ENCODE data around the gene LMAN2L.

LMAN2L gene

DNA sequence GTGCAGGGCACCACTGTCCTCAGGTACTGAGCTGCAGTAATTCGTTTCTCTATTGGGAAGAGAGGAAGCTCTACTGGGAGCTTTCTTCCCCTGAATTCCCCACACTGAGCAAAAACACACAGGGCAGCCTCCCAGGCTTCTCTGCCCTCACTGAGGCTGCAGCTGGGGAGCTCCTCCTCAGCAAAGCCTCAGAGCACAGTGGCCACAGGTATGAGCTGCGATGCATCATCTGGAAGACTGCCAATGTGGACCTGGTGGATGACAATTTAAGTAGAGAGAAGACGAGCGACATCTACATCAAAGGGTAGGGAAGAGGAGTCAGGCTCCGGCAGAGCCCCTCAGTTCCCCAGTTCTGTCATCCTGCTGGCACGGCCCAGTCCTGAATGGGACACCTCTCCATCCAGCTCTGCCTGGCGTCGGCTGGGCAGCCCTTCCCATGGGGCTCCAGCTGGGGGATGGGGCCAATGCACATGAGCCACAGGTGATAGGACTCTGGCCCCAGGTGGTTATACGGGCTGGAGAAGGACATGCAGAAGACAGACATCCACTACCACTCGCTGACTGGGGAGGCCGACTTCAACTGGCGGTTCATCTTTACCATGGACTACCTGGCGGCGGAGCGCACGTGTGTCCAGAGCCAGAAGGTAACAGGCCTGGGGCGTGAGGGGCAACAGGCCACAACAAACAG, 37.6 kb downstream of the LMAN2L start:
- FAIRE-seq: no peak

DNA sequence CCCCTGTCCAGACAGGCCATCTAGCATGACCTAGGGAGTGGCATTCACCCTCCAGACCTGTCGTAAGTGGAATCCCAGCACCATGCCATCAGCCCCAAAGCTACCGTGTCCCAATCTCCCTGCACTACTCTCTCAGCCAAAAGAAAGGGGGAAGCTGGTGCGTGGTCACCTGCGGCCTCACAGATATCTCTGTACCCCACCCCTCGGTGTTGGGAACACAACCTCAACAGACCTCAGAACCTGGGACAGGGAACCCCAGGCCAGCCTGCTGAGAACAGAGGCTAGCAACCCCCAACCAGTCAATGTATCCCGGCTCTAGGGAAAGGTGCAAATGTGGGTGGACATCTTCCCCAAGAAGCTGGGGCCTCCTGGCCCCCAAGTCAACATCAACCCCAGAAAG, 38.2 kb downstream of the LMAN2L start:
- no peak for FAIRE-seq

DNA sequence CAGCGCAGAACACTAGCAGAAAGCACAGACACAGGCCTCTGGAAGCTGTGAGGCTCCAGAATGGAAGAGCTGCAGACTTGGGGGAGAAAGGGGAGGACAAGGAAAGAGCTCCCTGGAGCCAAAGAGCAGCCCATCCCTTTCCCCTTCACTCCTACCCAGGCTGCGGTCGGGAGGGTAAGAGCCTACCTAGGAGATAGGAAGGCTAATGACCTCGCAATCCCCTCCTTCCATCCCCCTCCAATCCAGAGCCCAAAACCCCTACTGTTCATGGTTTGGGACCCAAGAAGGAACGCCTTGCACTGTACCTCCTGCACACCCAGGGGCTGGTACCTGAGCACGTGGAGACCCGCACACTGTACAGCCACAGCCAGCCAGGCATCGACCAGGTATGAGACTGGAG, 39.8 kb downstream of the LMAN2L start:
- no peak for FAIRE-seq

DNA sequence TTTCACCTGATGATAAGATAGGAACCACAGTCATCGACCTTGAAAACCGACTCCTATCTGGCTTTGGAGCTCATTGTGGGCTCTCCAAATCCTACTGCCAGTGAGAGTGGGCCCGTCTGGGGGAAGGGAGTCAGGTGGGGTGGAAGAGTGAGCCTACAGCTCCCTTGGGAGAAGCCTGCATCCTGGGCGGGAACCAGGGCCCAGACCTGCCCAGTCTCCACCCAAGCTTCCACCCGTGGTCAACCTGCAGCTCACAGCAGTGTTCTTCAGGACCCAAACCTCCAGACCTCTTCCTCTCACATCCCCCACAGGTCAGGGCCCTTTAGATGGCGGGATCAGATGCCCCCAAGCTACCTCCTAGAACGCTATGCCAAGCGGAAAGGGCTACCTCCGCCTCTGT, 40.2 kb downstream of the LMAN2L start:
- FAIRE-seq: no peak

DNA sequence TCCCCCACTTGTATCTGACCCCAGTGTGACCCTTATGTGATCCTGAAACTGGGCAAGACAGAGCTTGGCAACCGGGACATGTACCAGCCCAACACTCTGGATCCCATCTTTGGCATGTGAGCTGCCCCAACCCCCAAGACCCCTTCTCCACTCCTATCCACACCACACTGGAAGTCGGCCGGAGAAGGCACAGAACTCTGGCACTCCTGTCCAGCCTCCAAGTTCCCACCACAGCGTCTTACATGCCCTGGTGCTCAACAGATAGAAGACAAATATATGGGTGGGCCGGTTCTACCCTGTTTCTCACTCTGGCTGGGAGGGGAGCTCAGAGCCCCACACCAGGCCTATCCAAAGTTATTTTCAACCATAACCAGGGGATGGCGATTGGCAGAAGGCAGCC, 40.8 kb downstream of the LMAN2L start:
- no peak for FAIRE-seq

DNA sequence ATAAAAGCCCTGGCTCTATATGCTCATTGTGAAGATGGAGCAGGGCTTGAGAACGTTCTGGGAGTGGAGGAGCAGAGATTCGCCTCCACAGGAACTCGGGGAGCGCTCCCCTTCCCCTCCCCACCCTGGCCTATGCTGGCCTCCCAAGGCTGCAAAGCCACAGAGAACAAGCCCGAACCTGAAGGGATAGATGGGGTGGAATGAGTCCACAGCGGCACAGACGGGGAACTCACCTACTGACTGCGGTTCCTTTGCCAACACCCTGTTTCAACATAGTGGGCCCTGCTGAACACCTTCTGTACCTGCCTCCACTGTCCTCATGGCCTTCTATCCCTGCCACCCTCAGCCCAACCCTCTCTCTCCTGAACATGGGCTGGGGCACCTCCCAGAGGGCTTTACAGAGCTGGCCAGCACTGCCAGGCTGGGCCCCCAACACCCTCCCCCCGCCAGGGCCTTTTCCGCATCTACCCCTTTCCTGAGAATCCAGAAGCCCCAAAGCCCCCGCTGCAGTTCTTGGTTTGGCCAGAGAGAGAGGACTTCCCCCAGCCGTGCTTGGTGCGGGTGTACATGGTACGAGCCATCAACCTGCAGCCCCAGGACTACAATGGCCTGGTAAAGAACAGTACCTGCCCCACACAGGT, 41.5 kb downstream of the LMAN2L start:
- no peak for FAIRE-seq

DNA sequence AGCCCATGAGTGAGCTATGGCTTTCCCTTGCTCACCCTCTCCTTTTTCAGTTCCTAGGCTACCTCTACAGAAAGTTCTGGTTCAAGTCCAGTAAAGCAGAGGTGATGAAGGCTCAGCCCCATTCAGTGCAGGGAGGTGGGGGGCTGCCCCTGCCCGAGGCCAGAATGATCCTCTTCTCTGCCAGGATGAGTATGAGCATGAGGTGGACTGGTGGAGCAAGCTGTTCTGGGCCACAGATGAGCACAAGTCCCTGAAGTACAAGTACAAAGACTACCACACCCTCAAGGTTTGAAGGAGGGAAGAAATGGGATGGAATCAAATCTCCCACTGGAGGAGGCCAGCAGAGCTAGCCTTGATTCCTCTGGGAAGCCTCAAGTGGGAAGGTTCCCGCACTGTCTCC, 42.4 kb downstream of the LMAN2L start:
- no peak for FAIRE-seq

DNA sequence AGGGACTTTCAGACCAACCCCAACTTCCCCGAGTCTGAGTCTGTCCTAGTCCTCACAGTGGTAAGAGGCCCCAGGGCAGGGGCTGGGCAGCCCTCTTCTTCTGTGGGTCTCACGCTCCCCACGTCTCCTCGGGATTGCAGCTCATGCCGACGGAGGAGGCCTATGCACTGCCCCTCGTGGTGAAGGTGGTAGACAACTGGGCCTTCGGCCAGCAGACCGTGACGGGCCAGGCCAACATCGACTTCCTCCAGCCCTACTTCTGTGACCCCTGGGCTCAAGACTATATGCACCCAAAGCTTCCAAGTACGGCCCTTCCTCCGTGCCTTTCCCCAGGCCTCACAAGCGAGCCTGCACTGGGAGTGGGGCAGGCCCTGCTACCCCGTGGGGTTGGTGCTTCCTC, 44.3 kb downstream of the LMAN2L start:
- FAIRE-seq: no peak

DNA sequence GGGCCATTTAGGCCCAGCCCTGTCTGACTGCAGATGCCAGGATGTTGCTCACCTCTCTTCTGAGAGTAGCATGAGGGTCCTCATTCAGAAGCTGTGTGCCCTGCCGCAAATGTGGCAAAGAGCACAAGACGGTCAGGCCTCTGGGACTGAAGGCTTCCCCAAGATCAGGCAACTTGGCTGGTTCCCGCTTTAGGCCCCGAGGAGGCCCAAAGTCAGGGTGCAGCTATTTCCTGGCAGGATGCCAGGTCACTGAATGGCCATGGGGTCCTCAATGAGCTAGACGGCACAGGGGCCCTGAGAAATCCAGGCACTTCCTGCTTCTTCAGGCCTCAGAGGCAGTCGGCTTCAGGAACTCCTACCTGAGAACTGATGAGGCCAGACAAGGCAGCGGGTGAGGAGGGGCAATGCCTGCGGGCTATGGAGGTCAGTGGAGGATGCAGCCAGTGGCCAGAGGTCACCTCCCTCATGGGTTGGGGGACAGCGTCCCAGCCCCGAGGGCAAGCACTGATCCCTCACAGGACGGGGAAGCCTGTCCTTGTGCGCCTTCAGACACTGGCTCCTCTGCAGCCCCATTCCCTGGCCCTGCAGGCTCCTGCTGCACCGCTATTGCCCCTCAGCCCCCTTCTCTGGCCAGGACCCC, 44.9 kb downstream of the LMAN2L start:
- FAIRE-seq: no peak

DNA sequence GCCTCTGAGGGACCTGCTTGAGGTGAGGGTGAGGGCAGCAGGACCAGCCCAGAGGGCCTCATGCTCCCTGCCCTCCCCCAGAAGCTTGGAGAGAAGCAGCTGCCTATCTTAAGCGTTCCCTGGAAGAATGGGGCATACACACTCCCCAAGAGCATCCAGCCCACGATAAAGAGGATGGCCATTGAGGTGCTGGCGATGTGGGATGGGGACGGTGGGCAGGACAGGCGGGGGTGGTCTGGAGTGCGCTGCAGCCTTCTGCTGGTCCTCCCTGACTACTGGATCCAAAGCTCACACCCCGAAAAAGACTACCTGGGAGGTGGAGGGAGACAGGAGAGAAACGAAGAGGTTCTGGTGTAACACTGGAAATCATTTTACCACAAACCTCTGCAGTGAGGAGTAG, 45.6 kb downstream of the LMAN2L start:
- no peak for FAIRE-seq

DNA sequence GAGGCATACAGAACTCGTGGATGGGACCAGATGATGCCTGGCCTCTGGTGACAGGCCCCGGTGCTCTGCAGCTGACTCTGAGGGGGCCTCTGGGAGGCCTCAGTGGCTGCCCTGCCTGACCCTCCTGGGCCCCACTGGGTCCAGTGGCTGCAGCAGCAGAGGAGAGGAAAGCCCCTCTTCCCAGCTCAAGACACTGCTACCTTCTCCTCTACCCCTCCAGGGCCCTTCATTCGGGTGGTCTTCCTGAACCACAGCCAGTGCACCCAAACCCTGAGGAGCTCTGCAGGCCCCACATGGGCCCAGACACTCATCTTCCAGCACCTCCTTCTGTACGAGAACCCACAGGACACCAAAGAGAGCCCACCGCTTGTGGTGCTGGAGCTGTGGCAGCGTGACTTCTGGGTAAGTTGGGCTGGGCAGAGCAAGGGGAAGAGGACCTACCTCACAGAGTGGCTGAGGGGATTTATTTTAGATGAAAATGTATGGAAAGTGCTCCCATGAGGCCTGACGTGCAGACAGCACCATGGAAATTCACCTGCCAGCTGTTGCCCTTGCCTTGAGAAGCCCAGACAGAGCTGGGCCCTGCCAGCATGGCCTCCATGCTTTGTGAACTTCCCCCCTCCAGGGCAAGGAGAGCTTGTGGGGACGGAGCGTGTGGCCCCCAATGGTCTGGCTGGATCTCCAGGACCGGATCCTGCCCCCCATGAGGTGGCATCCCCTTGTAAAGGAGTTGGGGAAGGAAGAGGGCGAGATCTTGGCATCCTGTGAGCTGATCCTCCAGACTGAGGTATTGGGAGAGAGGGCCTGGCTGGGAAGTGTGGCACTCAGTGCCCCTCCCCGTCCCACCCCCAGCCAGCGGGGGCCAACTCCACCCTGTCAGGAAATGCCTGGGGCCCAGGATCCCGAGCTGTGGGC, 46.3 kb downstream of the LMAN2L start:
- FAIRE-seq: no peak

DNA sequence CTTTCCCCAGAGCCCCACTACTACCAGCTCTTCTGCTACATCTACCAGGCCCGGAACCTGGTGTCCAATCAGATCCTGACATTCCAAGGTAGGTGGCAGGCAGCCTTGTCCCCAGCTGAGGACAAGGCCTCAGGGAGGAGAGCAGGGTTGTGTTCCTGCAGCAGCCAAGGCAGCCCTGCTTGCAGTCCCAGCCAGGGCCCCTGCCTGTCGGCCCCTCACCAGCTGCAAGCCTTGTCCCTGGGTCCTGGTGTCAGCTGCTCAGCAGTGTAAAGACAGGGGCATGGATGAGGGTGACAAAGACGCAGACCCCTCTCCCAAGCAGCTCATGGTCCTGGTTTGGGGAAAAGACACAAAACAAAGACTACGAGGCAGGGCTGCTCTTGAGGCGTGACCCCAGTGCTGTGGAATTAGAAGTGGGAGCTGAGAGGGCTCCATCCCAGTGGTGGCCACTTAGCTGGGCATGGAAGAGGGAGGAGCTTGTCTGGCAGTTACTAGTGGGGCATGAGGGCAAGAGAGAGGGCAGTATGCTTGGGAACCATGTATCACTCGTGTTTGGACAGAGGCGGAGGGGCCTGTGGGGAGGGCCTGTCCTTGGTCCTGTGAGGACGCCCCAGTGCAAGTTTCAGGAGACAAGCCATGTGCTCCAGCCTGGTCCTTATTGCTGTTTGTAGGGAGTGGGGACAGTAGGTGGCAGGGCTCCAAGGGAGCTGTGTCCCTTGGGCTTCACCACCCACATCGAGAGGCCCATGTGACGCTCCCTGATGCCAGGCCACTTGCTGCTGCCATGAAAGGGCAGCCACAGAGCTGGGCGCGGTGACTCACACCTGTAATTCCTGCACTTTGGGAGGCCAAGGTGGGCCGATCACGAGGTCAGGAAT, 47.5 kb downstream of the LMAN2L start:
- no peak for FAIRE-seq

DNA sequence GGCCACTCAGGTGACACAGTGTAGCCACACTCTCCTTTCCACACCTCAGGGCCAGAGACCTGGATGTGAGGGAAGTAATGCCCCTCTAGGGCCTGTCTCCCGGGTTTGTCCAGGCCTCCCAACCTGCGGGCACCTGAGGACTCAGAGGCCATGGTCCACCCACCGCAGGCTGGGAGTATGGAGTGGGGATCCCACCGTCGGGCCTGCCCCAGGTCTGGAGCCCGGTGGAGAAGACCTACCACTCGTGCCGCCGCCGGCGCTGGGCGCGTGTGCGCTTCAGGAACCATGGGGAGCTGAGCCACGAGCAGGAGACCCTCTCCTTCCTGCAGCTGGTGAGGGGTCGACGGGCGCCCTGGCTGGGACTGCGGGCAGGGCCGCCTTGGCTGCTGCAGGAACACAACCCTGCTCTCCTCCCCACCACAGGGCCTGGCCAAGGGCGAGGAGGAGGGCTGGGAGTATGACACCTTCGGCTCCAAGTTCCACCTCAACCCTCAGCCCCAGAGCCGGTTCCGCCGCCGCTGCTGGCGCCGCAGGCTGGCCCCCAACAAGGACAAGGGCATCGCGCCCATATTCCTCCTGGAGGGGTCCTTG, 48.7 kb downstream of the LMAN2L start:
- FAIRE-seq: no peak

DNA sequence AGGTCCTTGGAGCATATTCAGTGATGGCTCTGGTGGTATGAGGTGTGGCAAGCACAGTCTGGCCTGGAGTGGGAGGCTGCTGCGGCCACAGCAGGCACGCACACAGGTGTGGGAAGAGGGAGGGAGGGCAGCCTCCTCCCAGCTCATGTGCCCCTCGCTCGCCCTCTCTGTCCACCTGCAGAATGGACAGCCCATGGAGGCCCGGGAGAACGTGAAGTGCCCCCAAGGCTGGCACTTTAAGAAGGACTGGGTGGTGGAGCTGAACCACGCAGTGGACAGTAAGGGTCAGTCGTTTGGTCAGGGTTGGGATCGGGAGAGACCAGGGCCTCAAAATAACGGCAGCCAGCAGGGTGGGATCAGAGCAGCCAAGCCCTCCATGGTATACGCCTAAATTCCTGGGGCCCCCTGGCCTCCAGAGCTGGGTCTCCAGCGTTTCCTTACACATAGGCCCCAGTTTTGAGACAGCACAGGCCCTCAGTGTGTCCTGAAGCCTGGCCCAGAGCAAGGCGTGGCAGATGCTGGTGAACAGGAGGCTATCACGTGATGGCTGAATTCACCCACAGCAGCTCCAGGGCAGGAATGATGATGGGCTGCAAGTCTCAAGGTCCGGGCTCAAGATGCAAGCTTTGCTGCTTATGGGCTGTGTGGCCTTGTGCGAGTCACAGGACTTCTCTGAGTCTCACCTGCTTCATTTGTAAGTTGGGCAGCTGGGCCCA, 49.4 kb downstream of the LMAN2L start:
- FAIRE-seq: no peak

DNA sequence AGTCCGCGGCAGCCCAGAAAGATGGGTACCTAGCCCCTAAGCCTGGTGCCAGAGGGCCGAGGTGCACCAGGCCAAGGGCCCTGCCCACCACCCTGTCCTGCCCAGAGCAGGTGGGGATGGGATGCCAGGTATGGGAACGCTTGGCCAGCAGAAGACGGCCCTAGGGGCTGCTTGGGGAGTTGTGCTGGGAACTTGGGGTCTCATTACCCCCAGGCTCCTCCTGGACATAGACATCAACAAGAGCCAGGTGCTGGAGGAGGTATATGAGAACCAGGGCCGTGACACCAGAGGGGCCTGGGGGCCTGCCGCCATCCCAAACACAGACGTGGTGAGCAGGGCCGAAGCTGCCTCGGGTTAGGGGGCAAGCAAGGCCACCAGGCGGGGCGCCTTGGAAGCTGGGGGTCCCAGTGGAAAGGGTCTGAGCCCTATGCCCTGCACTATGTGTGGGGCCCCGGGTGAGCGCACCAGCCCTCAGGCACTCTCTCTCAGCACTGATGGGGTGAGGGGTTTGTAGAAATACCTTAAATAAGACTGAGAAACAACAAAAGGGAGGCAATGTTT, 50.4 kb downstream of the LMAN2L start:
- FAIRE-seq: no peak

DNA sequence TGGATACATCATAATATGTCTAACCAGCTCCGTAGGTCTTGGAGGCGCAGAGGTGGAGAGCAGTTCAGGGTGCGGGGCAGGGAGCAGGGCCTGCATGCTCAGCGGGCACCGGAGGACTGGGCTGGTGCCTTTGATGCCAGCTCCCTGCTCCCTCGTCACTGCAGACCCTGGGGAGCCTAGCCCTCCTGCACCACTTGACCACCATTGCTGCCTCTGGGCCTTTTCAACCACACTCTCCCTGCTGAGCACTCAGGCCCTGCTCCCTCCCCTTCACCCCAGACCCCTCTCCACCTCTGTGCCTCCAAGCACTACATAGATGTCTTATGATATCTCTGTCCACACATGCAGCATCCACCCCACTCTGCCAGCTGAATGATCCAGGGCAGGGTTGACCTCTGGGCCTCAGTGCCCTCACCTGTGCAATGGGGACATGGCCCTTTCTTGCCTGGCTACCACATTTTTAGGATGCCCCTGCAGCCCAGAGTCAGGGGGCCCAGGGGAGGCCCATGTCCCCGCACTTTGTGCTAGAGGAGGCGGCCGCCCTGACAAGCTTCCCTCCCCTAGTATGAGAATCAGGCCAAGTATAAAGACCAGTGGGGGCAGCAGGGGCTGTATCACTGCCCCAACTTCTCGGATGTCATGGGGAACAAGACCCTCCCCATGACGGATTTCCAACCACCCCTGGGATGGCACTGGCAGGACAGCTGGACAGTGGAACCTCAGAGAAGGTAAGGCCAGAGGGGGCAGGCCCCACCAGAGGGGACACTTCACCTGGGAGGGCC, 51.0 kb downstream of the LMAN2L start:
- no peak for FAIRE-seq

DNA sequence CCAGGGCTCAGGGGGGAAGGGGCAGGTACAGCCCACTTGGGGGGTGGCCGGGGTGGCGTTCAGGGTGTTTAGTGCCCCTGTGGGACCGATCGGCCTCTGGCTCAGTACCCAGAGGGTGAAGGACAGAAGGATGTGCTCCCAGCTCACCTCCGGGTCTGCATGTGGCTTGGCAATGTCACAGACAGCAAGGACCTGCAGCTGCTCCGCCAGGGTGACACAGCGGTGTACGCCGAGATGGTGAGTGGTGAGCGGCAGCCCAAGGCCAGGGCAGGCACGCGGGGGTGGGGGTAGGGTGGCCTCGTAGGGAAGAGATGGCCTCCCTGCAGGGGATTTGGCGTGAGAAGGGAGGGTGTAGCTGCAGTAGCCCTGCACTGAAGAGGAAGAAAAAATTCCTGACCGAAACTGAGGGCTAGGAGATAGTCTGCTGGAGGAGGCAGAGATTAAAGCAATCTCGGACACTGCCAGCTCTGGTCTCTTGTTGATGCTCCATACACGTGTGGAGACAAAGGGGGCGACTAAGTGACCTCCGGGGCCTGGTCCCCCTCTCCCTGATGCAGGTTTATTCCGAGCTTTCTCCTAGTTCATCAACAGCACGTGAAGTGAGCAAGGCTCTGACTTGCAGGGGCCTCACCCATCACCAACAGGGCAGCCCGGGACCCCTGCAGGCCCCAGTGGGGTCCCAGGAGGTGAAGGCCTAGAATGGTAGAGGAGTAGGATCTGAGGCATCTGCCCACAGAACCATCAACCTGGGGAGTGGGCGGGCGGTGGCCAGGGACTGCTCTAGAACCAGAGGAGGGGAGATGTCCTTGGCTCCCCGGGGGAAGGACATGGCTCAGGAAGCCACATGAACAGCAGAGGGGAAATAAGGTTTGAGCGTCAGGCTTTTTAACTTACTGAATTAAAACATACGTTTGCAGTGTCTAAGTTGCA, 51.9 kb downstream of the LMAN2L start:
- no peak for FAIRE-seq

DNA sequence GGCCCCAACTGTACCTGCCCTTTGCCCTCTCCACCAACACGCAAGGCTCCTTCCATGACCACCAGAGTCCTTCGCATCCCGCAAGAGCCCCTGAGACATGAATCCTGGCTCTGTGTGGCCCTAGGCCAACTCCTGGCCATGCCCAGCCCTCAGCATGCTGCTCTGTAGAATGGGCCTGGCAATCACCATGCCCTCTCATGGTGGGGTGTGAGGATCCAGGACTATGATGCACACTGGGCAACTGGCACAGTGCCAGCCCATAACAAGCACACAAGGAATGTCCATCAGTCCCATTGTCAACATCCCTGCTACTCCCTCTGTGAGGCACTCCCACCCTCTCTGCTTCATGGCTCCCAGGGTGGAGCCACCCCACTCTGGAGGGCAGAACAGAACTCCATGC, 52.6 kb downstream of the LMAN2L start:
- FAIRE-seq: no peak
